Hematopoietic multipotent progenitor cell treated with erythropoietin and hydrocortisone succinate and interleukin-3 and kit ligand, for 17 days (in vitro differentiated cells): ENCODE results near the gene C1orf167.
A peak's percentile ranks its signal among the peaks of the same experiment; 100 is the strongest.

Source experiments
- DNase-seq: peaks from one replicate; pipeline ENCODE4 v3.0.0-alpha.2; 2015; ENCODE audit warnings: low spot score

Gene C1orf167

GRCh38 chr1:11765661-11766428 is 3.9 kb downstream of the C1orf167 start:
- no peak for DNase-seq

GRCh38 chr1:11766429-11766776 is 4.4 kb downstream of the C1orf167 start:
- DNase-seq, result no peak

GRCh38 chr1:11767922-11768704 is 6.1 kb downstream of the C1orf167 start:
- no peak for DNase-seq

- DNase-seq, result no peak
These were observed 6.8 kb downstream of the C1orf167 start for GRCh38 chr1:11768821-11769220.

- no peak for DNase-seq
These were observed 7.3 kb downstream of the C1orf167 start for GRCh38 chr1:11769274-11769673.

- DNase-seq, result no peak
These were observed 8.0 kb downstream of the C1orf167 start for GRCh38 chr1:11770011-11770410.

- DNase-seq, result no peak
These were observed 9.6 kb downstream of the C1orf167 start for GRCh38 chr1:11771481-11772043.

- no peak for DNase-seq
These were observed 10.5 kb downstream of the C1orf167 start for GRCh38 chr1:11772458-11772857.

- no peak for DNase-seq
These were observed 12.8 kb downstream of the C1orf167 start for GRCh38 chr1:11774753-11775152.

- DNase-seq, result no peak
These were observed 15.8 kb downstream of the C1orf167 start for GRCh38 chr1:11777658-11778322.

GRCh38 chr1:11778336-11778735 is 16.3 kb downstream of the C1orf167 start:
- no peak for DNase-seq

GRCh38 chr1:11778844-11779623 is 17.0 kb downstream of the C1orf167 start:
- no peak for DNase-seq

GRCh38 chr1:11779715-11780379 is 17.9 kb downstream of the C1orf167 start:
- no peak for DNase-seq

- no peak for DNase-seq
These were observed 18.6 kb downstream of the C1orf167 start for GRCh38 chr1:11780380-11781147.

- no peak for DNase-seq
These were observed 19.3 kb downstream of the C1orf167 start for GRCh38 chr1:11781297-11781696.

GRCh38 chr1:11782127-11782708 is 20.2 kb downstream of the C1orf167 start:
- DNase-seq, result no peak

- DNase-seq, result no peak
These were observed 21.6 kb downstream of the C1orf167 start for GRCh38 chr1:11783556-11783955.

GRCh38 chr1:11784256-11784992 is 22.4 kb downstream of the C1orf167 start:
- no peak for DNase-seq

- peak; percentile 78 for DNase-seq
These were observed 23.2 kb downstream of the C1orf167 start for GRCh38 chr1:11784993-11785769.
